ENCODE data around the gene UST.

UST gene

DNA sequence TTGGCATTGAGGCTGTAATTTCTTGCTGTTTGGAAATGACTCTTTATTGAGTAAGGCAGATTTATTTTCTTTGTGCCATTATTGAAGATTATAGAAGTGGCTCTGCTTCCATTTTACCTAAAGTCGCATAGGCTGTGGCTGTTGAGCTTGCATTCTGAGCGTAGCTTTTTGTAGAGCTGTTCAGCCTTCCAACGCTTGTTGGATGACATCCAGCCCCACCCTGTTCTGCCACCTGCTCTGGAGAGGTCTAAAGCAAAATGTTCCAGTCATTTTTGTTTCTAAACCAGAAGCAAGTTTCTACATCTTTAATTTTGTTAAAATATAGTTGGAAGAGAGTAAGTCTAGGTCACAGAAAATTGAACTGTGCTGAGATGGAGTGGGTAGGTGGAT is 24.4 kb downstream of the UST start:
- Histone ChIP-seq H3K9me2 (replicated peaks; ENCODE audit: control insufficient read depth, low read length) (no peaks in the 10 kb centered on the region), H3K36me3 (ENCODE audit: control insufficient read depth, low read length) (no peaks in the 10 kb centered on the region), H3K79me2 (ENCODE audit: control insufficient read depth, low read length) (no peaks in the 10 kb centered on the region), H3K4me1 (ENCODE audit: control insufficient read depth, low read length) (peaks cover 9% of the 10 kb centered on the region), H3K4me2 (ENCODE audit: low read length) (no peak overlapping the region), H3K4me3 (ENCODE audit: low read length) (no peak overlapping the region), H3K9me3 (ENCODE audit: control insufficient read depth, insufficient read depth, low read length) (no peaks in the 10 kb centered on the region), H3F3A (ENCODE audit: control insufficient read depth, insufficient read depth) (no peaks in the 10 kb centered on the region), H3K27ac (ENCODE audit: low read depth, low read length) (no peak overlapping the region), H4K20me1 (ENCODE audit: control insufficient read depth, insufficient read depth, low read depth, low read length) (no peaks in the 10 kb centered on the region; the same call in 1 of the 2 replicates), H3K27me3 (ENCODE audit: control insufficient read depth, low read length) (peaks cover 44% of the 10 kb centered on the region)
- no peak for TF ChIP-seq CTCF (IDR thresholded peaks at IDR 0.05; ENCODE audit: low read depth, low read length, poor library complexity, severe bottlenecking)
- TF ChIP-seq EZH2phosphoT487 (IDR thresholded peaks at IDR 0.05; ENCODE audit: borderline replicate concordance, low read length) = no peak

- no peaks in the 10 kb centered on the region for H3F3A ChIP-seq (ENCODE audit: control insufficient read depth, insufficient read depth)
- no peaks in the 10 kb centered on the region for H3K9me3 ChIP-seq (ENCODE audit: control insufficient read depth, insufficient read depth, low read length)
- TF ChIP-seq EZH2phosphoT487 (IDR thresholded peaks at IDR 0.05; ENCODE audit: borderline replicate concordance, low read length) = no peak
- TF ChIP-seq CTCF (IDR thresholded peaks at IDR 0.05; ENCODE audit: low read depth, low read length, poor library complexity, severe bottlenecking) = no peak
- no peak overlapping the region for H3K4me2 ChIP-seq (ENCODE audit: low read length)
- H3K4me3 ChIP-seq (ENCODE audit: low read length) = no peak overlapping the region
- H3K79me2 ChIP-seq (ENCODE audit: control insufficient read depth, low read length) = no peaks in the 10 kb centered on the region
- no peaks in the 10 kb centered on the region for H3K9me2 ChIP-seq (replicated peaks; ENCODE audit: control insufficient read depth, low read length)
- no peak overlapping the region for H3K27ac ChIP-seq (ENCODE audit: low read depth, low read length)
- H3K4me1 ChIP-seq (ENCODE audit: control insufficient read depth, low read length) = peaks cover 9% of the 10 kb centered on the region
- peaks cover 49% of the 10 kb centered on the region for H3K27me3 ChIP-seq (ENCODE audit: control insufficient read depth, low read length)
- no peaks in the 10 kb centered on the region for H3K36me3 ChIP-seq (ENCODE audit: control insufficient read depth, low read length)
- no peaks in the 10 kb centered on the region; the same call in 1 of the 2 replicates for H4K20me1 ChIP-seq (ENCODE audit: control insufficient read depth, insufficient read depth, low read depth, low read length)
Measured at GRCh38 chr6:148771896-148772554, 25.2 kb downstream of the UST start.

GRCh38 chr6:148775161-148775560 is 28.3 kb downstream of the UST start:
- H4K20me1 ChIP-seq (ENCODE audit: control insufficient read depth, insufficient read depth, low read depth, low read length) = no peaks in the 10 kb centered on the region; the same call in 1 of the 2 replicates
- no peak for TF ChIP-seq EZH2phosphoT487 (IDR thresholded peaks at IDR 0.05; ENCODE audit: borderline replicate concordance, low read length)
- TF ChIP-seq CTCF (IDR thresholded peaks at IDR 0.05; ENCODE audit: low read depth, low read length, poor library complexity, severe bottlenecking) = no peak
- peaks cover 34% of the 10 kb centered on the region for H3K27me3 ChIP-seq (ENCODE audit: control insufficient read depth, low read length)
- no peaks in the 10 kb centered on the region for H3K36me3 ChIP-seq (ENCODE audit: control insufficient read depth, low read length)
- no peaks in the 10 kb centered on the region for H3K79me2 ChIP-seq (ENCODE audit: control insufficient read depth, low read length)
- H3F3A ChIP-seq (ENCODE audit: control insufficient read depth, insufficient read depth) = no peaks in the 10 kb centered on the region
- H3K9me3 ChIP-seq (ENCODE audit: control insufficient read depth, insufficient read depth, low read length) = no peaks in the 10 kb centered on the region
- no peak overlapping the region for H3K4me3 ChIP-seq (ENCODE audit: low read length)
- peaks cover 1% of the 10 kb centered on the region; the same call in 1 of the 2 replicates for H3K4me1 ChIP-seq (ENCODE audit: control insufficient read depth, low read length)
- H3K27ac ChIP-seq (ENCODE audit: low read depth, low read length) = no peak overlapping the region
- H3K9me2 ChIP-seq (replicated peaks; ENCODE audit: control insufficient read depth, low read length) = no peaks in the 10 kb centered on the region
- no peak overlapping the region for H3K4me2 ChIP-seq (ENCODE audit: low read length)
